NB4 (cell line): ENCODE measurements around the gene MYO1F.

Source experiments
- DNase-seq: peaks from one replicate; pipeline ENCODE4 v3.0.0; 2010; ENCODE audit warnings: low read depth
- H3K4me3 ChIP-seq: one replicate; pipeline ENCODE4 v1.5.1; 2011; ENCODE audit warnings: mild to moderate bottlenecking, low read depth, low read length, moderate library complexity
- MAX ChIP-seq: IDR thresholded peaks from 2 replicates; pipeline ENCODE4 v1.6.1; 2011; ENCODE audit warnings: low read depth, low read length
- MYC ChIP-seq: IDR thresholded peaks from 2 replicates; pipeline ENCODE4 v1.6.1; 2011; ENCODE audit warnings: low read depth, low read length
- POLR2A ChIP-seq: IDR thresholded peaks from 2 replicates; pipeline ENCODE4 v1.6.1; 2011; ENCODE audit warnings: mild to moderate bottlenecking; ENCODE audit not compliant: insufficient read length; ENCODE audit errors: extremely low read depth
- TF ChIP-seq, protein P1 (sequence below): IDR thresholded peaks from one replicate; pipeline ENCODE4 v1.5.1; 2012; ENCODE audit warnings: low read depth, low read length

MYO1F gene

DNA sequence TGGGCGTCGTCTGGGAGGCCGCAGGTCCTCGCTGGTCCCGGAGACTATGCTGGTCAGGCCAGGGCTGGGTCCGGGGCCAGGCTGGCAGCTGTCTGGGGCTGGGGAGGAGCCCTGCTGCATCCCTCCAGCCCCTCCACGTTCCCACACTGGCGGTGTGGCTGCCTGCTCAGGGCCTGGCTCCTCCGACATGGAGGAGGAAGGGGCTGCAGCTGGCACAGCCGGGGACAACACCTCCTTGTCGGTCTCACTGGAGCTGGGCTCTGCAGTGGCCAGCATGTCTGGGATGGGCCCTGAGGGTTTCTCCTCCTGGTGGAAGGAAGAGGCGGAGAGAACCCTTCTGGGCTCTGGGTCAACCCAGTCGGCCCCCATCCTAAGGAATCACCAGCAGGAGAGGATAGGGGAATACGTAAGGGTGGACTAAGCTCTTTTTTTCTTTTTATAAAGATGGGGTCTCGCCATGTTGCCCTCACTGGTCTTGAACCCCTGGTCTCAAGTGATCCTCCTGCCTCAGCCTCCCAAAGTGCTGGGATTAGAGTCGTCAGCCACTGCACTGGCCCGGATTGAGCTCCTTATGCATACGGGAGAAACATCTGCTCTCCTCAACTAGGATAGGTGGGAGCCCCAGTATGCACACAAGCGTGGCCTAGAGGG is 64.1 kb downstream of the MYO1F start:
- TF ChIP-seq MYC (no peak), POLR2A (no peak), MAX (no peak)
- TF ChIP-seq, protein P1, sequence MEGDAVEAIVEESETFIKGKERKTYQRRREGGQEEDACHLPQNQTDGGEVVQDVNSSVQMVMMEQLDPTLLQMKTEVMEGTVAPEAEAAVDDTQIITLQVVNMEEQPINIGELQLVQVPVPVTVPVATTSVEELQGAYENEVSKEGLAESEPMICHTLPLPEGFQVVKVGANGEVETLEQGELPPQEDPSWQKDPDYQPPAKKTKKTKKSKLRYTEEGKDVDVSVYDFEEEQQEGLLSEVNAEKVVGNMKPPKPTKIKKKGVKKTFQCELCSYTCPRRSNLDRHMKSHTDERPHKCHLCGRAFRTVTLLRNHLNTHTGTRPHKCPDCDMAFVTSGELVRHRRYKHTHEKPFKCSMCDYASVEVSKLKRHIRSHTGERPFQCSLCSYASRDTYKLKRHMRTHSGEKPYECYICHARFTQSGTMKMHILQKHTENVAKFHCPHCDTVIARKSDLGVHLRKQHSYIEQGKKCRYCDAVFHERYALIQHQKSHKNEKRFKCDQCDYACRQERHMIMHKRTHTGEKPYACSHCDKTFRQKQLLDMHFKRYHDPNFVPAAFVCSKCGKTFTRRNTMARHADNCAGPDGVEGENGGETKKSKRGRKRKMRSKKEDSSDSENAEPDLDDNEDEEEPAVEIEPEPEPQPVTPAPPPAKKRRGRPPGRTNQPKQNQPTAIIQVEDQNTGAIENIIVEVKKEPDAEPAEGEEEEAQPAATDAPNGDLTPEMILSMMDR = no peak
- peak overlapping the region; percentile 66 for H3K4me3 ChIP-seq
- no peak for DNase-seq

DNA sequence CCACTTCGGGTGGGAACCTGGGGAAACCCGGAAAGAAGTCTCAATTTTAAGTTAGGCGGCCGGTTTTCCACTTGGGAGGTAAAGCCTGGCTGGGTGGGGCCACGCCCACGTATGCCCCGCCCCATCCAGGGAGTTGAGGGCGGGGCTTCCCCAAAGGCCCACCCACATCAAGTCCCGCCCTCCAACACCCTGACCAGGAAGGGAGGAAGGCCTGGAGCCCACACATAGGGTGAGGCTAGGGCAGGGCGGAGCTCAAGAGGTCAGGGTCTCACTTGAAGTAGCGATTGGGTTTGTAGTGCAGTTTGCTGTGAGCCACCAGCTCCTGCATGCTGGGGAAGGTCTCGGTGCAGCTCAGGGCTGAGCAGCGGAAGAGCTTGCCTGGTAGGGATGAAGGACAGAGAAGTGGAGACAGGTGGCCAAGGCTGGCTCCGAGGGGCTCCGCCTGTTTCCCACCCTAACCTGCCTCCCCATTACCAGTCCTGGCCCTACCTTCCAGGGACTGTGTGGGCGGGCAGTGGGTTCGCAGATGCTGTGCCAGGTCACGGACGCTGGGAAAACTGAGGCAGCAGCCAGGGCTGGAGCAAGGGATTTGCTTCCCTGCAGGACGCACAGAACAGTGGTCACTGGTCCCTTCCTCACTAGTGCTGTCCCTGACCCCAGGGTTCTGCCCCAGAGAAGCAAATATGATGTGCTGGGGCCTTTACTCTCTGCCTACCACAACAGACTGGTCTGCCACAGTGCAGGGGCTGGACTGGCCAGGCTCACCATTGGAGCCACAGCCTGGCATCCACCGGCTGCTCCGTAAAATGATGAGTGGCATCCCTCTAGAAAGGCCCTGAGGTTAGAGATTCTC is 64.9 kb downstream of the MYO1F start:
- peak overlapping the region; percentile 66 for H3K4me3 ChIP-seq
- no peak for TF ChIP-seq POLR2A
- no peak for TF ChIP-seq MAX
- TF ChIP-seq, protein P1 = no peak
- TF ChIP-seq MYC = no peak
- DNase-seq = peak; percentile 81

- no peak for DNase-seq
- no peak overlapping the region for H3K4me3 ChIP-seq
- TF ChIP-seq MYC (no peak), MAX (no peak)
Measured at GRCh38 chr19:8511573-8512101, 65.6 kb downstream of the MYO1F start.

GRCh38 chr19:8510589-8511115 is 66.6 kb downstream of the MYO1F start:
- no peak for DNase-seq
- TF ChIP-seq, protein P1 = no peak
- TF ChIP-seq MYC (no peak), POLR2A (no peak), MAX (no peak)
- H3K4me3 ChIP-seq = no peak overlapping the region

- DNase-seq = no peak
- peak overlapping the region; percentile 49 for H3K4me3 ChIP-seq
- TF ChIP-seq MAX = no peak
Measured at GRCh38 chr19:8506402-8506957, 70.8 kb downstream of the MYO1F start.

DNA sequence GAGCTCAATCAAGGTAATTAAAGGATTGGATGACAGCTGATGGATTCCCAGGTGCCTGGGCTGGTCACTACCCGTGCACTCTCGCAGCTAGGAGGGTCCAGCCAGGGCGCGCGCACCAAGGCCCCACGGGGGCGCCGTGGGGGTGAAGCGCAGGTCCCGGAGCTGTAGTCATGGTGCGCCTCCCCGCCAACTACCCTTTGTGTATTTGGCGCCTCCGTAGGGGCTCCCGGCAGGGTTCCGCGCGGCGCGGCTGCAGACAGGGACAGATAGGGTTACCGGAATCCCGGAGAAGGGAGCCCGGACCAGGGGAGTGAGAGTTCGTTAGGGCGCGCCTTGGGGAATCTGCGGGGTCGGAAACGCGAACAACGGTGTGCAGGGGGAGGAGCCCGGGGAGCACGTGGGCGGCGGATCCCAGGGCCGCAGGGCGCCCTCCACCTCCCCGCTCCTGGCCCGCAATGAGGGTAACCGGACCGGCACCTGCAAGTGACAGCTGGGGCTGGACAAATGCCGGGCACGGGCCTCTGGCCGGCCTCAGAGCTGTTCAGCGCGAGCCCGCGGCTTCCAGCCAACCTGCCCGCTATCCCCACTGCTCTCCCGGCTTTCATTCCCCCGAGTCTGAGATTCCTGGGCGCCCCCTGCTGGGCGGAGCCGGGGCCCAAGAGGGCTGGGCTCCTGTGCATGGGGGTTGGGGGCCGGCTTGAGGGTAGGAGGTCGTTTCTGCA is 71.4 kb downstream of the MYO1F start:
- peak; percentile 93 for DNase-seq
- H3K4me3 ChIP-seq = peak overlapping the region; percentile 49
- TF ChIP-seq POLR2A (peak; percentile 43), MAX (peak; percentile 95), MYC (peak; percentile 89)
- TF ChIP-seq, protein P1 = peak; percentile 99
